Nephron (organoid): ENCODE data around the gene DHX36.

Experiments
- H3K27ac Mint-ChIP-seq, 3 experiments: 2 replicates each; pipeline ENCODE4 v1.8.0; 2020; ENCODE audit warnings: mixed read lengths in 3 of 3, mild to moderate bottlenecking in 2 of 3, moderate library complexity in 1 of 3
- H3K27me3 Mint-ChIP-seq: 2 replicates; pipeline ENCODE4 v1.8.0; 2021; ENCODE audit warnings: low read depth, mild to moderate bottlenecking, moderate library complexity, mixed read lengths
- H3K36me3 Mint-ChIP-seq: 2 replicates; pipeline ENCODE4 v1.8.0; 2020; ENCODE audit warnings: low read depth, mixed read lengths
- H3K4me1 Mint-ChIP-seq: 2 replicates; pipeline ENCODE4 v1.8.0; 2020; ENCODE audit warnings: mixed read lengths
- H3K4me3 Mint-ChIP-seq, 3 experiments: 2 replicates each; pipeline ENCODE4 v1.8.0; 2020; ENCODE audit warnings: mild to moderate bottlenecking in 3 of 3, mixed read lengths in 3 of 3, moderate library complexity in 2 of 3
- H3K9me3 Mint-ChIP-seq: 2 replicates; pipeline ENCODE4 v1.8.0; 2020; ENCODE audit warnings: mixed read lengths
- TF ChIP-seq, protein P1 (sequence below), 3 experiments: fragments of 200-600 bp; sonication (generic); IDR thresholded peaks; one replicate each; pipeline ENCODE4 v1.5.0; 2021; ENCODE audit warnings: antibody characterized with exemption in 3 of 3; ENCODE audit not compliant: unreplicated experiment in 3 of 3

DHX36 gene

DNA sequence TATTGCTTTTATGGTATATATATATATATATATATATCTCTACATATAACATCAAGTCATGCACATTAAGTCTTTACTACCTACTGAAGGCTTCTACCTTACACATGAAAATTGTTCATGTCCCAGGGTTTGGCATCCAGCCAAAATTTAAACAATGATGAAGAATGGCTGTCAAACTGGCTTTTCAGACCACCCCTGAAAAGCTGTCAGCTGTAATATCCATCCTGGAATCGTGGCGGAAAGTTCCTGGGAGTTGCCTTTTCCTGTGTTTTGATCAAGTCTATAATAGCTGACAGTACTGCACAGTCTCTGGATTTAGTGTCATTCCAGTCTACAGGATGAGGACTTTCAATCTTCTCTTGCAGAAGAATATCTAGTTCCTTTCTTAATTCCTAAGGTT lies 48.3 kb downstream of the DHX36 start:
- H3K4me3 Mint-ChIP-seq = no peak overlapping the region
- TF ChIP-seq, protein P1, sequence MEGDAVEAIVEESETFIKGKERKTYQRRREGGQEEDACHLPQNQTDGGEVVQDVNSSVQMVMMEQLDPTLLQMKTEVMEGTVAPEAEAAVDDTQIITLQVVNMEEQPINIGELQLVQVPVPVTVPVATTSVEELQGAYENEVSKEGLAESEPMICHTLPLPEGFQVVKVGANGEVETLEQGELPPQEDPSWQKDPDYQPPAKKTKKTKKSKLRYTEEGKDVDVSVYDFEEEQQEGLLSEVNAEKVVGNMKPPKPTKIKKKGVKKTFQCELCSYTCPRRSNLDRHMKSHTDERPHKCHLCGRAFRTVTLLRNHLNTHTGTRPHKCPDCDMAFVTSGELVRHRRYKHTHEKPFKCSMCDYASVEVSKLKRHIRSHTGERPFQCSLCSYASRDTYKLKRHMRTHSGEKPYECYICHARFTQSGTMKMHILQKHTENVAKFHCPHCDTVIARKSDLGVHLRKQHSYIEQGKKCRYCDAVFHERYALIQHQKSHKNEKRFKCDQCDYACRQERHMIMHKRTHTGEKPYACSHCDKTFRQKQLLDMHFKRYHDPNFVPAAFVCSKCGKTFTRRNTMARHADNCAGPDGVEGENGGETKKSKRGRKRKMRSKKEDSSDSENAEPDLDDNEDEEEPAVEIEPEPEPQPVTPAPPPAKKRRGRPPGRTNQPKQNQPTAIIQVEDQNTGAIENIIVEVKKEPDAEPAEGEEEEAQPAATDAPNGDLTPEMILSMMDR (IDR thresholded peaks at IDR 0.05; ENCODE audit: unreplicated experiment in 3 of 3) = no peak
- H3K36me3 Mint-ChIP-seq = peaks cover 78% of the 10 kb centered on the region
- no peaks in the 10 kb centered on the region for H3K9me3 Mint-ChIP-seq
- H3K27ac Mint-ChIP-seq = no peak overlapping the region
- H3K4me1 Mint-ChIP-seq = no peaks in the 10 kb centered on the region
- no peaks in the 10 kb centered on the region for H3K27me3 Mint-ChIP-seq

DNA sequence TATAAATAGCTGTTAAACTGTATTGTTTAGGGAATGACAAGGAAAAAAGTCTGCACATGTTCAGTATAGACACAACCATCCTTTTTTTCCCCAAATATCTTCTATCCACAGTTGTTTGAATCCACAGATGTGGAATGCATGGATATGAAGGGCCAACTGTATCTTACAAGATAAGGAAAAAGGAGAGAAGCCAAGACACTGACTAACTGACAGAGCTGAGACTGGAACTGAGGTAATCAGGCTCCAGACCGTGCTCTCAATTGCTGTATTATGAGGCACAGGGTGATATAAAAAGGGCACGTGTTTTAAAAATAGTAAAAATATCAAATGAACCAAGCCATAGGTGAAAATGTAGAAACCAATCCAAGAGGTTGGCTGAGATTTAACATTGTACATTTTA lies 49.0 kb downstream of the DHX36 start:
- Mint-ChIP-seq H3K9me3 (no peaks in the 10 kb centered on the region), H3K27me3 (no peaks in the 10 kb centered on the region), H3K36me3 (peaks cover 78% of the 10 kb centered on the region), H3K4me3 (no peak overlapping the region), H3K4me1 (no peaks in the 10 kb centered on the region), H3K27ac (no peak overlapping the region)
- TF ChIP-seq, protein P1 (IDR thresholded peaks at IDR 0.05; ENCODE audit: unreplicated experiment in 3 of 3) = no peak

DNA sequence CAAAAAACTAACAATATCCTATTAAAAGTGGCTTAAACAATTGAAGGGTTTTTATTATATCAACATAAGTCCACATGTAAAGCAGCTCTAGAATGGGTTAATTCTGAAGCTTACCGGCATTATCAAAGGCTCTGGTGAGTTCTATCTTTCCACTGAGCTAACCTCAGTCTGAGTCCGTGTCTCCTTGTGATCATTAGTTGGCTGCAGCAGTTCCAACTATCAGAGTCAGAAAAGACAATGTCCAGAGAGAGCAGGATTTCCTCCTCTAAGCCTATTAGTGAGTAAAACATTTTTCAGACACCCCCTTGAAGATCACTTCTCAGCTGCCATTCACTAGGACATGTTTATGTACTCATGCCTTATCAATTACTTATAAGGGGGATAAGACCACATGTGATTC lies 49.9 kb downstream of the DHX36 start:
- Mint-ChIP-seq H3K27me3 (no peaks in the 10 kb centered on the region), H3K36me3 (peaks cover 79% of the 10 kb centered on the region), H3K9me3 (peaks cover 1% of the 10 kb centered on the region), H3K27ac (no peak overlapping the region), H3K4me1 (no peaks in the 10 kb centered on the region), H3K4me3 (no peak overlapping the region)
- TF ChIP-seq, protein P1 (IDR thresholded peaks at IDR 0.05; ENCODE audit: unreplicated experiment in 3 of 3) = no peak

DNA sequence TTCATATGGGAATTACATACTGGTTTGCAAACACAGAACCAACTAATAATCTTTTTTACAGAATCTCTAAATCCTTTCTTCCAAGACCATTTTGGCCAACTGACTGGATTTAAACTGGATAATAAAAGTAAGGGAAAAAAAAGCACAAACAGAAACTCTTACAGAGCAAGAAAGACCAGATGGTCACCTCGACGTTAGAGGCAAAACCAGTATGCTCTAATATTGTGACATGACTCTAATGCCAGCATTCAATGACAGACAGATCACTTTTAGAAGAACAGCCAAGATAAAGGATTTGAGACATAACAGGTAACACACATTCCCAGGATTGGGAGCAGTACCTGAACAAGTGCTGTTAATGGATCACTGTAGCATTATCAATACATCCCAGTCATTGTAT lies 50.9 kb downstream of the DHX36 start:
- Mint-ChIP-seq H3K27ac (no peak overlapping the region), H3K4me1 (no peaks in the 10 kb centered on the region), H3K27me3 (no peaks in the 10 kb centered on the region), H3K36me3 (peaks cover 80% of the 10 kb centered on the region), H3K9me3 (peaks cover 10% of the 10 kb centered on the region), H3K4me3 (no peak overlapping the region)
- TF ChIP-seq, protein P1 (IDR thresholded peaks at IDR 0.05; ENCODE audit: unreplicated experiment in 3 of 3) = no peak

DNA sequence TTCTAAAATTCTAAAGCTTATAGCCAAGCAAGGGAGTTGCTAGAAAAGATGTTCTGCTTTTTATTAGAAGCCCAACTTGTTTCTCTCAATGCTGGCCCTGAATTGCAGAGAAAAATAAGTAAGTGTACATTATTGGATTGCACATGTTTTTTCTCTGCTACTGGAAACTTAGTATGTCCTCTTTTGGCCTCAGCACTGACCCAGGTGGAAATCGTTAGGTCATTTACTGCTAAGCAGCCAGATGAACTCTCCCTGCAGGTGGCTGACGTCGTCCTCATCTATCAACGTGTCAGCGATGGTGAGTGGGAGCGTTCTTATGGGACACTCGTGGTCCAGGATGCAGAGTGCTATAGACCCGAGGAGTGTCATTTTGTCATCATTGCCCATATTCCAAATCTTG lies 69.8 kb downstream of the DHX36 start:
- H3K36me3 Mint-ChIP-seq = peaks cover 58% of the 10 kb centered on the region
- no peak overlapping the region for H3K27ac Mint-ChIP-seq
- H3K4me3 Mint-ChIP-seq = no peak overlapping the region
- no peaks in the 10 kb centered on the region for H3K27me3 Mint-ChIP-seq
- no peaks in the 10 kb centered on the region for H3K9me3 Mint-ChIP-seq
- TF ChIP-seq, protein P1 (IDR thresholded peaks at IDR 0.05; ENCODE audit: unreplicated experiment in 3 of 3) = no peak
- H3K4me1 Mint-ChIP-seq = peaks cover 5% of the 10 kb centered on the region

DNA sequence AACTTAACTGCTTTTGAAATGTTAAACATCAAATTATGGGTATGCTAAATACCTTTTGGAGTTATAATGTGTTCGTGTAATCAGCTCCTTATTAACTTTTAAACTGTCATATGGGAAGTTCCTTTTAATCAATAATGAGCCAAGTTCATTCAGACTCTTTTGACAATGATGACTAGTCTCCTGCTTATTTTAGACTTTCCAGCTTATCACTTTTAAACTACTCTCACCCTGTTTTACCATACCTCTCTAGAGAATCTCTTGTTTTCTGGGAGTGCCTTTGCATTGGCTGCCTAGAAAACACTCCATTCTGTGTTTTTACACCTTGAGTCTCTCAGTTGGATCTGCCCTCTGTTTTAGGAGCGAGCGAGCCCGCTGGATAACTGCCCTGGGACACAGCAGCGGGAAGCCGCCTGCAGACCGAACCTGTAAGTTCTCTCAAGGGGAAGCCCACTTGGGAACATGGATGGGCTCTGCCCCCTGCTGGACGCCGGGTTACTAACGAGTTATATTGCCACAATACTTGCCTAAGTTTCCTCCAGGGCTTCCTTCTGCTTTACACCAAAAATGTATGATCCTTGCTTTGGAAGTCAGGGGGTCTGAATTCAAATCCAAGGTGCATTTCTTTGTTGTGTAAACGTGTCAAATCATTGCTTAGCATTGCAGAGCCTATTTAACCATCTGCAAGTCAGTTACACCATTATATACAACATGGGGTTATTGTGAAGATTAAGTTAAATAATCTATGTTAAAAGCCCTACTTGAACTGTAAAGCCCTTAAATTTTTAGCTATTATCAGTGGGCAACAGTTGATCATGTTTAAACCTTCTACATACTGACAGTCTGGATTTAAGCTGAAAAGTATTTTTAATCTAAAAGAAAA lies 71.3 kb downstream of the DHX36 start:
- Mint-ChIP-seq H3K4me3 (peak overlapping the region; percentile 19 to 49 (median 38)), H3K27me3 (no peaks in the 10 kb centered on the region), H3K27ac (peak overlapping the region in 1 of 3 experiments; percentile 1), H3K4me1 (peaks cover 15% of the 10 kb centered on the region), H3K9me3 (no peaks in the 10 kb centered on the region), H3K36me3 (peaks cover 45% of the 10 kb centered on the region)
- TF ChIP-seq, protein P1 (IDR thresholded peaks at IDR 0.05; ENCODE audit: unreplicated experiment in 3 of 3) = peak; percentile 89 to 97 (median 90)
